HG03460 (cell line): ENCODE measurements around the gene DLK2.

Experiments
- ATAC-seq: cut with Tn5 transposase; IDR thresholded peaks from one replicate; pipeline ENCODE4 v1.9.1; 2021; ENCODE audit not compliant: unreplicated experiment

Gene DLK2

GRCh38 chr6:43454696-43455530 lies 435 bp downstream of the DLK2 start:
- peak; percentile 46 for ATAC-seq

- ATAC-seq = peak; percentile 47
These were observed 1.1 kb downstream of the DLK2 start for GRCh38 chr6:43454290-43454695.

DNA sequence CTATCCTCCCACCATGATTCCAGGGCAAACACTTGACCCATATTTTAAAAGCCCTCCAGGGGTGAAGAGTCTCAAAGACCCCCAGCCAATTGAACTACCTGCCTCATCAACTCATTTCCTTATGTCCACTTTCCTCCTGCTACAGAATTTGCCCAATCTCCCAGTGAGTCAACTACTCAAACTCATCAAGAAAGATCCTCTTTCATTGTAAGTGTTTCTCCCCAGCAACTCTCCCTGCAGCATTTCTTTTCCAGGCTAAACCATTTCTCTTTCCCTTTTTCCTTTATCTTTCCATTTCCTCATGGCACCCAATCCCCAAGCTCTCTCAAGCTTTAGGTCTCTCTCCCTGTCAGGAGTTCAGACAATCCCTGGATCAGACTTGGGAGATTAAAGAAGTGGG lies 1.5 kb downstream of the DLK2 start:
- no peak for ATAC-seq

DNA sequence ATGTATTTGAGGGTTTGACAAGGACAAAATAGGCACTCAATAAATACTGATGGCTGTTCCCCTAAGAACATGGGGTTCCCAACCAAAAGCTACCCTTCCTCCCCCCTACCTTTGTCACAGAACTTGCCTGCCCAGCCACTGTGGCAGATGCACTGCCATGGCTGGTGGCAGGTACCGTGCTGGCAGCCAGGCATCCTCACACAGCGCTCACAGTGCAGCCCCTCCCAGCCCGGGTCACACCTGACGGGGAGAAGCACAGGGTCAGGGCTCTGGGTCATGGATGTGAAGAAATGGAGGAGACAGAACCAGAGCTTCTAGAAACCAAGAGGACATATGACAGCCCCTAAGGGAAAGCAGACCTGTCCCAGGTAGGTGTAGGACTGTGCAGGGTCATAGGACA lies 2.5 kb downstream of the DLK2 start:
- no peak for ATAC-seq

DNA sequence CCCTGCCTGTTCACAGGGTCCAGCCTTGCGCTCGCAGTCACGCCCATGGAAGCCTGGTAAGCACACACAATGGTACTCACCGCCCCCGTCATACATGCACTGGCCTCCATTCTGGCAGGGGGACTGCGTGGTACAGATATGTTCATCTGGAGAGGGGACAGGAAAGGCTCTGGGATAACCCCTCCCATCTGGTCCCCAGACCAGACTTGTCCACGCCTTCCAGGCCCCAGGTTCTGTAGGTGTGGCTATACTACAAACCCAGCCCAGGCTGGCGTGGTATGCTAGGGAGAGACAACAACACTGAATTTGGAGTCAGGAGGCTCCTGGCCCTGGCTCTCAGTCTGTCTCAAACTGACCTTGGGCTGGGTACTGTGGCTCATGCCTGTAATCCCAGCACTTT lies 3.4 kb downstream of the DLK2 start:
- no peak for ATAC-seq

GRCh38 chr6:43451348-43451747 lies 4.0 kb downstream of the DLK2 start:
- no peak for ATAC-seq

- ATAC-seq = no peak
These were observed 4.6 kb downstream of the DLK2 start for GRCh38 chr6:43450699-43451131.

DNA sequence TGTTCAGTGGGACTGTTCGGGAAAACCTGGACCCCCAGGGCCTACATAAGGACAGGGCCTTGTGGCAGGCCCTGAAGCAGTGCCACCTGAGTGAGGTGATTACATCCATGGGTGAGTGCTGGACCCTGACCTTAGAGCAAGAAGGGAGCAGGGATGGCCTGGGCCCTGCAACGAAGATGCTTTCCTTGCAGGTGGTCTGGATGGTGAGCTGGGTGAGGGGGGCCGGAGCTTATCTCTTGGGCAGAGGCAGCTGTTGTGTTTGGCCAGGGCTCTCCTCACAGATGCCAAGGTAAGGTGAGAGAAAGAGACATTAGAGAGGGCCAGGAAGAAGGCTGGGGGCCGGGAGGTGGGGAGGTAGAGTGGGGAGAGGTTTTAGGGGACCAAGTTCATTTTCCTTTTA lies 6.4 kb downstream of the DLK2 start:
- no peak for ATAC-seq

- ATAC-seq = no peak
These were observed 7.7 kb downstream of the DLK2 start for GRCh38 chr6:43447604-43448003.

- ATAC-seq = no peak
These were observed 9.8 kb downstream of the DLK2 start for GRCh38 chr6:43445576-43445975.

GRCh38 chr6:43444582-43444981 lies 10.8 kb downstream of the DLK2 start:
- no peak for ATAC-seq

GRCh38 chr6:43444036-43444435 lies 11.3 kb downstream of the DLK2 start:
- no peak for ATAC-seq

GRCh38 chr6:43442935-43443334 lies 12.4 kb downstream of the DLK2 start:
- no peak for ATAC-seq

- ATAC-seq = no peak
These were observed 17.6 kb downstream of the DLK2 start for GRCh38 chr6:43437700-43438099.

DNA sequence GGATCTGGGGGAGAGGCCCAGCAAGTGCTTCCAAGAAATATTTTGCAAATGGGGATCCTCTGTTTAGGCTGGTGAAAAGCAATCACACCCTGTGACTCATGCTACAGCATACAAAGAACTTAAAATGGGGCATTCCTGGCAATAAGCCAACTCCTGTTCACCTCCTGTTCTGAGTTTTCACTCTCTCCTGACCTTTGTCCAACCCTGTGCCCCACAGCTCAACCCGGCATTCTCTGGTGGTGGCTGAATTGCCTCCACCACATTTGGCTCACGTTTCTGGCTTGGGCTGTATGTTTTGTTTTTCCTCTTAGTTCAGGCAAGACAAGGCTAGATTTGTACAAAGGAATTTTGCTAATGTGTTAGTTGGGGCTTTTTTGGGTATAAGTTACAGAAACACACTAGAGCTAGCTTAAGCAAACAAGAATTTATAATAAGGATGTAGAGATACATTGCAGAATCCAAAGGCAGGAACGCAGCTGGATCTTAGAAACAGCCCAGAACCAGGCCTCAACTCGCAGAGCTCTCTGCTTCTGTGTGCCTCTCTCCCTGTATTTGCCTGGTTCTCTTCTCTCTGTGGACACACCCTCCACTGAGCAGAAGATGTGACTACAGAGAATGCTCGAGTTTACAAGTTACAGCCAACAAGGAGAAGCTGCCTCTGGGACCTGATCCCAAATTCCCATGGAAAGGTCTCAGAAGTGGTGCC lies 18.6 kb downstream of the DLK2 start:
- no peak for ATAC-seq

GRCh38 chr6:43435682-43436437 lies 19.5 kb downstream of the DLK2 start:
- no peak for ATAC-seq

- ATAC-seq = no peak
These were observed 20.4 kb downstream of the DLK2 start for GRCh38 chr6:43434943-43435342.

DNA sequence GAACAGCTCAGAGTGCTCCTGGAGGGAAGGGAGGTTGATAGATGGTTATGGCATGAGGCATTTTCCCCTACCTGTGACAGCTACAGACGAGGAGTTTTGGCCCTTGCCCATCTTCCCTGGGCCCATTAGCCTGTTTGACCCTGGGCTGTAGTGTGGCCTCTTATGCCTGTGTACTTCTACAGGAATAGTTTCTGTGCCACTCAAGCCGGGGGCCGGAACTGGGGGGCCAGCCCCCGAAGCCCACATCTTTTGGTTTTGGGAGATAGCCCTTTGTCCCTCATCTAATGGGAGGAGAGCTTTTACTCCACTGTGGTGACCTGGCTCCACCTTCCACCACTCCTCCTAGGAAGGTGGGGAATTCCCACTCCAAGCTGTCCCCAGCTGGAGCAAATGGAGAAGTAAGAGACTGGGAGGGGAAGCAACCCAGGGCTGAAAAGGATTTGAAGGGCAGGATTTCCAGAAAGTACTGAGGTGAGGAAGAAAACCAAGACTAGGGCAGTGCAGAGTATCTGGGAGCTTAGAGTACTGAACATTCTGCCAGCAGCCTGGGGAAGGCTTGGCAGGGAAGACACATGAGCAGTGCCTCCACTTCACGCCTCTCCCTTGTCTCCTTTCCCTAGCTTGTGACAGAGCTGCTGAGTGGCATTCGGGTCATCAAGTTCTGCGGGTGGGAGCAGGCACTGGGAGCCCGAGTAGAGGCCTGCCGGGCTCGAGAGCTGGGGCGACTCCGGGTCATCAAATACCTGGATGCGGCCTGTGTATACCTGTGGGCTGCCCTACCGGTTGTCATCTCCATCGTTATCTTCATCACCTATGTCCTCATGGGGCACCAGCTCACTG lies 21.1 kb downstream of the DLK2 start:
- ATAC-seq = no peak

- no peak for ATAC-seq
These were observed 22.2 kb downstream of the DLK2 start for GRCh38 chr6:43433148-43433547.

DNA sequence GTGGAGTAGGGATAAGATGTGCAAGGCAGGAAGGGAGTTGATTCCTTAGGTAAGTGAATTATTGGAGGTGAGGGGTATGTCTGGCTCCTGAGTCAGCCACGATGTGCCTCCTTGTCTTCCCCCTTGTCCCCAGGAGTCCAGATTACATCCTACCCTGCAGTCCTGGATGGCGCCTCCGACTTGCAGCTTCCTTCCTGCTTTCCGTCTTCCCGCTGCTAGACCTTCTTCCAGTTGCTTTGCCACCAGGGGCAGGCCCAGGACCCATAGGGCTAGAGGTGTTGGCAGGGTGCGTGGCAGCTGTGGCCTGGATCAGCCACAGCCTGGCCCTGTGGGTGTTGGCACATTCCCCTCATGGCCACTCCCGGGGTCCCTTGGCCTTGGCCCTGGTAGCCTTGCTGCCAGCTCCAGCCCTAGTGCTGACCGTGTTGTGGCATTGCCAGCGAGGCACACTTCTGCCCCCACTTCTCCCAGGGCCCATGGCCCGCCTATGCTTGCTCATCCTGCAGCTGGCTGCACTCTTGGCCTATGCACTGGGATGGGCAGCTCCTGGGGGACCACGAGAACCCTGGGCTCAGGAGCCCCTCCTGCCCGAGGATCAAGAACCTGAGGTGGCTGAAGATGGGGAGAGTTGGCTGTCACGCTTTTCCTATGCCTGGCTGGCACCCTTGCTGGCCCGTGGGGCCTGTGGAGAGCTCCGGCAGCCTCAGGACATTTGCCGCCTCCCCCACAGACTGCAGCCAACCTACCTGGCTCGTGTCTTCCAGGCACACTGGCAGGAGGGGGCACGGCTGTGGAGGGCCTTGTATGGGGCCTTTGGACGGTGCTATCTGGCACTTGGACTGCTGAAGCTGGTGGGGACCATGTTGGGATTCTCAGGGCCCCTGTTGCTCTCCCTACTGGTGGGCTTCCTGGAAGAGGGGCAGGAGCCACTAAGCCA lies 23.1 kb downstream of the DLK2 start:
- ATAC-seq = no peak
